ENCODE results near the gene CNTNAP2.
"Not testable (repeated sequence)": the region's sequence is repeated elsewhere in the genome, so short reads cannot be mapped to it uniquely, and the experiment has no call there.

Gene CNTNAP2

DNA sequence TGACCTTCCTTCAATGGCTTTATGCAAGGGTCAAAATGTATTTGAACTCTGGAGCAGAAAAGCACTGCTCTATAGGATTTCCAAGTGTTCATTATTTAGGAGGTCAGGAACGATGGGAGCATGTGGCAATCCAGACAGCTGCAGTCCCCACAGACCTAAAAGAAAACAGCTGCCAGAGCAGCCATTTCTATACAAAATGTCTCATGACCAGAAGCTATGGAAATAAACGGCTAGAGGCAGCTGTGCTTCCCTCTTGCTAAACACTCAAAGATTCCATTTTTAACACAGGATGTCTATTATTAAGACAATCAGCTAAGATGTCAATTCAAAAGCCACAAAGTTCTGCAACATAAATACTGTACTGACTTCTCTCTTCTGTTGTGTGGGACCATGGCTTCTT is 1594.8 kb downstream of the CNTNAP2 start:
- DNase-seq = no peak

DNA sequence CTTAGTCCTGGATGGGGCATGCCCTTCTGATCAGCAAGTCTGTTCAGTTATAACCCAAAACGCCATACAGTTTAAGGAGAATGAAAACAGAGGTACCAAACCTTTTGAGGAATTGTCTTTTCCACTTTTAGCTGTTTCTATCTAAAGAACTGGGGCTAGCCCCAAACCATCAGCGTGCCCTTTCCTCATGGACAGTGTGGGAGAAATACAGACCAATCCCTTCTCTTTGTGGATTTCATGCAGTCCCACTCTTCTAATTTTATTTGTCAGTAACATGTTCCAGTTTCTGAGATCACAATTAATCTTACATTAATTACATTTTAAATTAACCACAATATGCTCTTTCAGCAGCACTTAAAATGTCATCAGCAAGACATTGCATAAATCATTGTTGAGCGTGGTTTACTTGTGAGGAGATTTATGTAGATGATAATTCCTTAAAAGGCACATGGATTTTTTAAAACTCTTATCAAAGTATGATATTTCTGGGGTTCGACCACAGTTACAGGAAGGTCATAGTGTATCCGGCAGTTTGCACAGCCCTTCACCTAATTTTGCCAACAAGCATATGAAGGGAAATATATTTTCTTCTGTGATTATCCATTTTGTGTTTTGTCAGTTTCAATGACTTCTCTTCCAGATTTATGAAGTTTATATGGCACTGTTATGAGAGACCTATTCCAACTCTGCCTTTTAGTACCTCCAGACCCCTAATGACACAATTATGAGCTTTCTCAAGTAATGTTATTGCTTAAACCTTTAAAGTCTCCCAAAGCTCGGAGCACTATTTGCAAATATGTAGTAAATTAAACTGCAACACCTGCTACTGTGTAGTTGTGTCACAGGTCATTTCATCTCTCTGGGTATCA is 1605.6 kb downstream of the CNTNAP2 start:
- no peak for DNase-seq

DNA sequence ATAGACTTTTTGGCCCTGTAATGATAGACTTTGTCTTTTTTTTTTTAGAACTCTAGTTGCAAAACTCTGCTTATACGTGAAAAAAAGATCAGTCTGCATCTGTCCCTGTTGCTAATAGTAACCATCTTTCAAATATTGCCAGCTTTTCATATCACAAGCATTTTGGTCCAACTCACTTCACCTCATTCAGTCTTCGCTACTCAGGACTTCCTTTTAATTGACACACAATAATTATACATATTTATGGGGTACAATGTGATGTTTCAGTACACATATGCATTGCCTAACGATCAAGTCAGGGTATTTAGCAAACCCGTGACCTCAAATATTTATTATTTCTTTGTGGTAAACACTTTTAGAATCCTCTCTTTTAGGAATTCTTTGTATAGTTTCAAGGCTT is 1606.9 kb downstream of the CNTNAP2 start:
- DNase-seq = no peak

GRCh38 chr7:147731311-147731710 is 1614.7 kb downstream of the CNTNAP2 start:
- no peak for DNase-seq

DNA sequence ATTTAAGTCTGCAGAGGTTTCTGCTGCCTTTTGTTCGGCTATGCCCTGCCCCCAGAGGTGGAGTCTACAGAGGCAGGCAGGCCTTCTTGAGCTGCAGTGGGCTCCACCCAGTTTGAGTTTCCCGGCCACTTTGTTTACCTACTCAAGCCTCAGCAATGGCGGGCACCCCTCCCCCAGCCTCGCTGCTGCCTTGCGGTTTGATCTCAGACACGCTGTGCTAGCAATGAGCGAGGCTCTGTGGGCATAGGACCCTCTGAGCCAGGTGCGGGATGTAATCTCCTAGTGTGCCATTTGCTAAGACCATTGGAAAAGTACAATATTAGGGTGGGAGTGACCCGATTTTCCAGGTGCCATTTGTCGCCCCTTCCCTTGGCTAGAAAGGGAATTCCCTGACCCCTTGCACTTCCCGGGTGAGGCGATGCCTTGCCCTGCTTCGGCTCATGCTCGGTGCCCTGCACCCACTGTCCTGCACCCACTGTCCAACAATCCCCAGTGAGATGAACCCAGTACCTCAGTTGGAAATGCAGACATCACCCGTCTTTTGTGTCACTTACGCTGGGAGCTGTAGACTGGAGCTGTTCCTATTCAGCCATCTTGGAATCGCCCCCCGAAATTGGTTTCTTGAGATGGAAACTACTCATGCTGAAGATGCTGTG is 1621.1 kb downstream of the CNTNAP2 start:
- not testable (repeated sequence) for DNase-seq

- no peak for DNase-seq
Measured at GRCh38 chr7:147742301-147742700, 1625.7 kb downstream of the CNTNAP2 start.

DNA sequence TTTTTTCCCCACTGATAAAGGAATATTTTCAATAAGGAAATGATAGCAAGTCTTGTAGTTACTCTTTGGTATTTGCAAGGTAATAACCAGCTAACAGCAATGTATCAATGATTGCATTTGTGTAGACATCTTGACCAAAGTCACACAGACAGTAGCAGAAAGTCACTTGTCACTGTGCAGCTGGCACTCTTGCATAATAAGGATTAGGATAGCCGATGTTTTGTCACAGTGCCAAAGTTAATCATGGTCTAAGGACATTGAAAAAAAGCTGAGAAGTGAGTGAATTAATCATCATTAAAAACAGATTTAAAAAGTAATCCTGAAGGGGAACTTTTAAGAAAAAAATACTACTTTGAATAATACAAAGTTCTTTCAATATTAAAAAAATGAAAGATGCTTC is 1639.7 kb downstream of the CNTNAP2 start:
- no peak for DNase-seq

- DNase-seq = no peak
Measured at GRCh38 chr7:147759327-147759943, 1642.8 kb downstream of the CNTNAP2 start.

- no peak for DNase-seq
Measured at GRCh38 chr7:147765301-147765700, 1648.7 kb downstream of the CNTNAP2 start.

GRCh38 chr7:147771344-147771743 is 1654.7 kb downstream of the CNTNAP2 start:
- DNase-seq = no peak

DNA sequence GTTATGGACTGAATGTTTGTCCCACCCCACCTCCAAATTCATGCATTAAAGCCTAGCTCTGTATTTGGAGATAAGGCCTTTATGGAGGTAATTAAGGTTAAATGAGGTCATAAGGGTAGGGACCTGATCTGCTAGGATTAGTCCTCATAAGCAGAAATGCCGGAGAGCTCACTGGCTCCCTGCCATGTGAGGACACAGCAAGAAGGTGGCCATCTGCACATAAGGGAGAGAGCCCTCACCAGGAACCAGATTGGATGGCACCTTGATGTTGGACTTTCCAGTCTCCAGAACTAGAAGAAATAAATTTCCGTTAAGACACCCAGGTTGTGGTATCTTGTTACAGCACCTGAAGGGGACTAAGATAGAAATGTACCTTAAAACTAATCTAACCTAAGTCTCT is 1657.9 kb downstream of the CNTNAP2 start:
- no peak for DNase-seq

- DNase-seq = no peak
Measured at GRCh38 chr7:147775516-147776284, 1659.1 kb downstream of the CNTNAP2 start.

GRCh38 chr7:147777309-147777708 is 1660.7 kb downstream of the CNTNAP2 start:
- DNase-seq = no peak

- no peak for DNase-seq
Measured at GRCh38 chr7:147779949-147780348, 1663.3 kb downstream of the CNTNAP2 start.

DNA sequence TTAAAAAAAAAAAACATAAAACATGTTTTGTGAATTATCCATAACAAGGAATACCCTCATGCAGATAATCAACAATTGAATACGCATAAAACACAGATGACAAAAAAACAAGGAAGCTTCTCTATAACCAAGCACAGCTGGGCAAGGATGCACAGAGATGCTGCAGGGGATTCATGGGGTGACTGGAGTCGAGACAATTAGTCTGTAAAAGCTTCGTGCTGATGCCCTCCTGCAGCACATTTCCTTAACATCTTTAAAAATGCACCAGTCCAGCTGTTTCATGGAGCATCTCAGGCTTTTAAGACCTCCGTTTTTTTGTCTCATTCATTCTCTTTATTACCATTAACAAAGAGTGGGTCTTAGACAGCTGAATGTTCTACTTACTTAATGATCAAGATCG is 1680.0 kb downstream of the CNTNAP2 start:
- no peak for DNase-seq

DNA sequence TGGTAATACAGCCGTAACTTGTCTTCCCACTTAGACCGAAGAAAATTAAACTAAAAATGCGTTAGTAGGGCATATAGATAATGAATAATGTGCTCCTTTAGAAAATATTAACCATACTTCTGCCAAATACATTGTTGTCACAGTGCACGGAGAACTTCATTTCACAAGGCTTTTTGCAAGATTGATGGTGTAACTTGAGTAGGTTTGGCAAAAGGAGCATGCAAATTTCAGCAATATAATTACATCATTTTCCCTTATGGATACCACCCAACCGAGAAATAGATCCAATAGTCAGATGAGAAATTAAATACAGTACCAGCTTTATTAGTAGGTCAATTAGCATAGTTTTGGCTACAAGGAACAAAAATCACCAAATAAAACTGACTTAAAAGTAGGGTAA is 1681.4 kb downstream of the CNTNAP2 start:
- no peak for DNase-seq

DNA sequence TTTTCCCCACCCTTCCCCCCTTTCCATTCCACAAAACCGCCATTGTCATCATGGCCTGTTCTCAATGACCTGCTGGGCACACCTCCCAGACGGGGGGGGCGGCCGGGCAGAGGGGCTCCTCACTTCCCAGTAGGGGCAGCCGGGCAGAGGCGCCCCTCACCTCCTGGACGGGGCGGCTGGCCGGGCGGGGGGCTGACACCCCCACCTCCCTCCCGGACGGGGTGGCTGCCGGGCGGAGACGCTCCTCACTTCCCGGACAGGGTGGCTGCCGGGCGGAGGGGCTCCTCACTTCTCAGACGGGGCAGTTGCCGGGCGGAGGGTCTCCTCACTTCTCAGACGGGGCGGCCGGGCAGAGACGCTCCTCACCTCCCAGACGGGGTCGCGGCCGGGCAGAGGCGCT is 1685.2 kb downstream of the CNTNAP2 start:
- DNase-seq = not testable (repeated sequence)

- DNase-seq = no peak
Measured at GRCh38 chr7:147803151-147803550, 1686.5 kb downstream of the CNTNAP2 start.

DNA sequence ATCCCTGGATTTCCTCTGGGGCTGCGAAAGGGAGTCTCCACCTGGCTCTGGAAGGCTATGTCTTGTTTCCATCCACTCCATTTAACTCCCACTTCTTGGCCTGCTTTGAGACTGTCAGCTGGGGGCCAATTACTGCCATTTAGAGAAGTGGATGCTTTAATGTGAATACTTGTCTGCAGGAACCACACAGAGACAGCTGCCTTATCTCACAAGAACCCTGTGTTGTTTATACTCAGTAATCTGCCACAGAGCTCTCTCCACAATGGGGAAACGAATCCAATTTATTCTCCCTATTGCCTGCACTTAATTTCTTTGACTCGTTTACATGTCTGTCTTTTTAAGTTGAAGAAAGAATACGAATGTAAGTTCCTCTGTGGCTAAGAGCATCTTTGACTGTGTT is 1687.0 kb downstream of the CNTNAP2 start:
- DNase-seq = no peak

- DNase-seq = no peak
Measured at GRCh38 chr7:147804032-147804431, 1687.4 kb downstream of the CNTNAP2 start.

- DNase-seq = no peak
Measured at GRCh38 chr7:147805996-147806576, 1689.5 kb downstream of the CNTNAP2 start.

DNA sequence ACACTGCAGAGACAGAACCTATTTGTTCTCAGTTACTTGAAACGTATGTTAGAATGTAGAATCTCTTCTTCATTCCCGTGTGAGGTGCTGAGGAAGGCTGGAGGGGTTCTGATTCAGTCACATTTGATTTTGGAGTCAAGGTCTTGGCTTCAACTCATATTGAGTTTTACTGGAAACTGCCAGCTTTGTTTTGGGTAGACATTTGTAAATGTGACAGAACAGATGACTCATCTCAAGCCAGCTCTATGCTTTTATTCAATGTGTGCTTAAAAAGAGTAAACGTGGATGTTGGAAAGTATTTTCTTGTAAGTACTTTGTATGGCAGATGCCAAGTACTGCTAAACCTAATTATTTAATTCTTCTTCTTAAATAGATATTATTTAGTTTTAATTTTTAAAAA is 1693.2 kb downstream of the CNTNAP2 start:
- no peak for DNase-seq

DNA sequence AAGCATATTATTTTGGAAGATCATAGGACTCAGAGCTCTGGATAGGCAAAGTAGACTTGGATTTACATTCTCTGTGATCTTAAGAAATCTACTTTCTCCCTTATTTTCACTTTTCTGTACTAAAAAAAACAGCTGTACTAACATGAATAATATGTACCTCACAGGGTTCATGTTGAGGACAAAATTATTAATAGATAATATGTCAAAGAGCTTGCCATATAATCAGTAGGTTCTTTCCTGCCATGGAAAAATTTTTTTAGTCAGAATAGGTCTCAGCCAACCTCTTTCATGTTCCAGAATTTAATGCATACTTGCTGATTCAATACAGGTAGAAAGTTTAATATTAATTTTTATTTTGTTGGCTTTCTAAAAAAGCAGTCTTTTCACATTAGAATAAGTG is 1693.7 kb downstream of the CNTNAP2 start:
- DNase-seq = no peak

All from inflammatory macrophage treated with lipopolysaccharide for 4 hours (primary cell).